HL-60 (cell line): Measurements from ENCODE around the gene SORCS2.

Experiments used
- CTCF ChIP-seq: IDR thresholded peaks from one replicate; pipeline ENCODE4 v1.5.1; 2011; ENCODE audit warnings: low read length, control low read depth, inconsistent platforms; ENCODE audit not compliant: insufficient read depth
- GABPA ChIP-seq: IDR thresholded peaks from 2 replicates; pipeline ENCODE4 v1.6.1; 2012; ENCODE audit warnings: low read depth
- POLR2AphosphoS5 ChIP-seq: IDR thresholded peaks from 2 replicates; pipeline ENCODE4 v1.6.1; 2012; ENCODE audit warnings: low read depth
- SPI1 ChIP-seq: IDR thresholded peaks from 2 replicates; pipeline ENCODE4 v1.6.1; 2012; ENCODE audit warnings: low read depth, mild to moderate bottlenecking, borderline replicate concordance

GRCh38 chr4:7679406-7680040, 487.2 kb downstream of the SORCS2 start:
- TF ChIP-seq CTCF, result no peak
- TF ChIP-seq SPI1, result no peak
- no peak for TF ChIP-seq POLR2AphosphoS5
- TF ChIP-seq GABPA, result no peak
